GM21737 (cell line): ENCODE results near the gene SPOCK1.

ENCODE experiments used
- ATAC-seq: cut with Tn5 transposase; IDR thresholded peaks from one replicate; pipeline ENCODE4 v1.9.1; 2021; ENCODE audit warnings: mild to moderate bottlenecking, moderate library complexity; ENCODE audit not compliant: unreplicated experiment

SPOCK1 gene

DNA sequence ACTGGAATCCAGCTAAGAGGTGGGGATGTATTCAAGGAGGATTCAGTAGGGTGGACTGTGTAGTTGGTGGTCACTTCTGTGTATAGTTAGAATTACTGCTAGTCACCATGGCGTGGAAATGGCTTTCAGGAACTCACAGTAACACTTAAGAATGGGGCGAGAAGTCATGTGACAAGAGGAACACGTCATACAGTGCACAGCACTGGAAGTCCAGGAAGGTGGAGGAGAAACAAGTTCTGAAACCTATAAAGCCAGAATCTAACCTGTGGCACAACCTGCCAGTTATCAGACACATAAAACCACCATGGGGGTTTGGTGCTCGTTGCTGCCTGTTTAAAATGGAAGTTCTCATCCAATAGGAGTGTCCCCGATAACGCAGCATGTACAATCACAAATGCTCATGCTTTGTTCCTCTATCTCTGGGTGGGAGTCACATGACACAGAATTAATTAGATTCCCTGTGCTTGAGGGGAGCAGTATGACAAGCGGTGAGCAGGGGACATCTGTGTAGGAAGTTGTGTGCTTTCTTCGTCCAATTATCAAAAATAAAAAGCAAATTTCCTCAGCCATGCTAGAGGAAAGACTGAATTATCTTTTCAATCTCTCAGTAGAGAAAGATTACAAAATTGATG lies 193.0 kb downstream of the SPOCK1 start:
- no peak for ATAC-seq

DNA sequence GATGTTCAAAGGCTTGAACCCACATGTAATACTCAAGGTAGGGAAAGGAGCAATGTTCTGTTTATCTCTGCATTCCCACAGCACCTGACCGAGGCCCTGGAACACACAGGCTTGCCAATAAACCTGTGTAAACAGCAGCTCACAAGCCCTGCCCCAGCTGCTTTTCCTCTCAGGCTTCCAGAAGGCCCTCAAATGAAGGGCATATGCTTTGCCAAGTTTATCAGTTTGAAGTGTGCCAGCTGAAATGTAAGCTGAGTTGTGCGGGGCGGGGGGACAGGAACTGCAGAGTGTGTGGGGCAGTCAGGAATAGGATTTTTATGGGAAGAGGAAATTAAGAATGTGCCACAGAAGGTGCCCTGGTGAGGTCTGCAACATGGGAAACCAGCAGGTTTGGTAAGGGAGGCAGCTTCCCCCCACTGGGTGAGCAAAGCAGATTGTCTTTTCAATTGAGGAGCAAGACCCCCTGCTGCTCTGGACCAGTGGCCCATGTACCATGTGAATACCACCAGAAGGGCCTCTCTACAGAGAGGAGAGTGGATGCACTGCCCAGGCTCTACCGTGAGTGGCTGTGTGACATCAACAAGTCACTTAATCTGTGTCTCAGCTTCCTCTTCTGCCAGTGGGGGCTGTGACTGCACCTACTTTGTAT lies 194.8 kb downstream of the SPOCK1 start:
- ATAC-seq: no peak

DNA sequence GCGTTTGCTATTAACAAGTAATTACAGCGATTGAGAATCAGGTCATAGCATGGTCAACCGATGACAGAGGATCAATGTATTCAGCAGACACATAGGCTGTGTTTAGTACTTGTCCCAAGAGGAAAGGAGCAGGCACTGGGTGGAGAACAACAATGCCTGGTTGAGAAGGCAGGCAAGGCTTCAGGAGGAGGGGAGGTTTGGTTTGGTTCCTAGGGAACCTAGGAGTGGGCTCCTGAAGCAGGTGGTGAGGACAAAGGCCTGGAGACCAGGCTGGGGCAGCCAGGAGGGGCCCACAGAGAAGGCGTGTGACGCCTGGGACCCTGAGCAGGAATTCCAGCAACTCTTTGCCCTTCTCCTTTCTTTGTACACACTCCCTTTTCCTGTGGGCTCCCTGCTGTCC lies 195.6 kb downstream of the SPOCK1 start:
- ATAC-seq: no peak

DNA sequence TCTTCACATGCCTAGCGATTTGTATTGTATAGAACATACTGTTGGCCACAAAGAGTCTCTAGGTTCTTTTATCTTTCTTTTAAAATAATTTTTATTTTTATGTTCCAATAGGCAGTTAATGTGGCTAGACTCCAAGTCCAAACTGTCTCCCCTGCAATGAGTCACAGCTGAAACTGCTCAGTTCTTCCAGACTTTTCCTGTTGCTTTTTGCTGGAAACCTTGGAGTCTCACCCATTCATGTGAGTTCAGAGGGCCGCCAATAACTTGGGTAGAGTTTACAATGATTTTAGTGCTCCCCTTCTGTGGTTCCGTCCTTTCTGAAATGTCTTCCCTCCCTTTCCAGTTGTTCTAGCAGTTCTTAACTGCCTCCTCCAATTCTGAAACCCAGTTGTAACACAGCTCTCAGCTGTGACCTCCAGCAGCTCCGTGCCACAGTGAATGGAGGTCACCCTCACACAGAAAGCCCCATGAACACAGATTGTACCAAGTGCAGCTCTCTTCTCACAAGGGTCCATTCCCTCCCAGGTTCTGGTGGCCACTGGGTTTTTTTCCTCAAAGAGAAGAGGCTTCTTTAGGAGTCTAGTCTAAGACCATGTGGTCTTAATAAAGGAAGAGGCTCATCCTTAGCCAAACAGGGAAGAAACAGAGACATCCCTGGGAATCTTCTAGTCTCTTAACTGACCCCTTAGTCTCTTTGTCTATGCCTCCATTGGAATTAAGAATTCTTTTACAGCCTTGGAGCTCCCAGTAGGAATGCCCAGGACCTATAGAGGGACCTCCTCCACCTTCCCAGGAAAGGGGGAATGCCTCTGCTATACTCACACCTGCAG lies 198.5 kb downstream of the SPOCK1 start:
- no peak for ATAC-seq

DNA sequence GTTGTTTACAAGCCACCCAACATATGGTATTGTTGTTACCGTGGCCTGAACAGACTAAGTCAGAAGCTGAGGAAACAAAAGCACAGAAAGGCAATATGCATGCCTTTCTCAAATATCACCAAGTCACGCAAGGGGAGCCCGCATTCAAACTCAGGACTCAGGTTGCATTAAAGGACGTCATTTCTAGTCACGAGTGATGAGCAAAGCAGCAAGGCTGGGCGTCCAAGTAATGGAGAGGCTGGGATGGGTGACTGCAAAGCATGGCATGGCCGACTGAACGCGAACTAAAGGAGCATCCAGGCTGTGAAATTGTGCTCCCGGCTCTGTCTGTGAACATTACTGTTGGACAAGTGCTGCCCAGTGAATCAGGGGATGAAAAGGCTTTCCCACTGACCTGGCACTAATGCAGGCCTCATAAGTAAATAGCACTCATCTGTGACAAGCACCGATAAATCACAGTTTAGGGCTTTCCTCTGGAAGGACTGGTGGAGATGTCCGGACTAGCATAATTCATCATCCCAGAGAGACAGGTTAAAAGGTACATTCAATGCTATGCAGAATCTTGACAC lies 202.8 kb downstream of the SPOCK1 start:
- no peak for ATAC-seq

DNA sequence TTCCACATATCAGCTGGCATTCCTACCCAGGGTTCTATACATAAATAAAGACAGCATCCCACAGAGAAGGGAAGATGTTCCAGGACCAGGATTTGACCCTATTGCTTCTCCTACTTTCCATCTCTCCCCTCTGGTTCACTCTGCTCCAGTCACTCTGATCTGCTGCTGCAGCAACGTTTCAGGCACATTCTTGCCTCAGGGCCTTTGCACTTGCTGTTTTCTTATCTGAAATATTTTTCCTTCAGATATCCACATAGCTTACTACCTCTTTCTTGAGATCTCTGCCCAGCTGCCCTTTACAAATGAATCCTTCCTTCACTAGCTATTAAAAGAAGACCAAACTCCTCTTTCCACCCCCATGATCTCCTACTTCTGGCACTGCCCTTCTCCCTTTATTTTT lies 204.5 kb downstream of the SPOCK1 start:
- no peak for ATAC-seq

DNA sequence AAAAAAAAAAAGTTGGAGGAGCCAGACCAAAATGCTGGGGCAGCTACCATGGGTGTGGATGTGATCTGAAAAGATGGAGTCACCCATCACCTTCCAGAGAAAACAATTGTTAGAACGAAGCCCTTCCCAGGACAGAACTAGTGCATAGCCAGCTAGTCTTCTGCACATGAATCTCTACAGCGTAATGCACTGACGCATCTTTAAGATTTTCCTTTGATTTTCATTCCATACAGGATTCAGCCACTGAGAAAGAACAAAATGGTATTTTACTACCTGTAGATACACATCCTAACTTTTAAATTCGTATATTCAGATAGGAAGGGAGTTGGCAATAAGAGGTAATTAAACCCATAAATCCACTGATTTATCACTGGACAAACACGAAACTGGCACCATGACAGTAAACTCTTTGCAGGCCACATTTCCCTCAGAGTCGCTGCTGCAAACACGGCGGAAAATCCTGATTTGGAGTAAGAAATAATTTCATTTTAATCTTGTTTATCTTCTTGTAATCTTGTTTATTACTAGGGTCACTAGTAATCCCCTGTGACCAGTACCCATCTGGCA lies 206.6 kb downstream of the SPOCK1 start:
- ATAC-seq: no peak

DNA sequence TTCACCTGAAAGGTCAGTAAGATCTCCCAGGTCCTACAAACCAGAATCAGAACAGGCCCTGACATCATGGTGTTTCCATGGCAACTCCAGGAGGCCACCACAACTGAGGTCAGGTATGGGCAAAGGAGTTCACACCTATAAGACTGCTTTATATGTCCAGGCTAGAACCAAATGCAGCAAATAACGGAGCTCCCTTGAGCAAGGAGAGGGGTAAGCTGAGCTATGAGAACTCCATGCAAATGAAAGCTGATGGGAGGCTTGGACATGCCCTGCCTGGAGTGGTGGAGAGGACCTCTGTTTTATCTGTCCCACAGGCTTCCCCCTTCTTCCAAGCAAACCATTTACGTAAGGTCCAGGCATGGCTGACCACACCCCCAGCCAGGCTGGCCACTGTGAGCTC lies 207.7 kb downstream of the SPOCK1 start:
- no peak for ATAC-seq

DNA sequence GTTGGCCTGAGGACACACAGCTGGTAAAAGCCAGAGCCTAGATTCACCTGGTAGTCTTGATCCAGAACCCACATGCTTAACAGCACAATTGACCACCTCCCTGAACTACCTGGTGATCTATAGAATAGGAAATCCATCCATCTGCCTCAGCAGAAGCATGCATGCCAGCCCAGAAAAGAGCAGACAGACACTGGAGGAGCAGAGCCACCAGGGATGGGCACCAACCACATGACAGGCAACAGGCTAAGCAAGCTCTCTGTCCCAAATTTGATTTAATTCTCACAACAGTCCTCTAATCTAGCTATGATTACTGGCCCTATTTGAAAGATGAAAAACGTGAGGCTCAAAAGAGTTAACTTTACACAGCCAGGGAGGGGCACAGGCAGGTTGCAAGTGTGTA lies 208.1 kb downstream of the SPOCK1 start:
- no peak for ATAC-seq

DNA sequence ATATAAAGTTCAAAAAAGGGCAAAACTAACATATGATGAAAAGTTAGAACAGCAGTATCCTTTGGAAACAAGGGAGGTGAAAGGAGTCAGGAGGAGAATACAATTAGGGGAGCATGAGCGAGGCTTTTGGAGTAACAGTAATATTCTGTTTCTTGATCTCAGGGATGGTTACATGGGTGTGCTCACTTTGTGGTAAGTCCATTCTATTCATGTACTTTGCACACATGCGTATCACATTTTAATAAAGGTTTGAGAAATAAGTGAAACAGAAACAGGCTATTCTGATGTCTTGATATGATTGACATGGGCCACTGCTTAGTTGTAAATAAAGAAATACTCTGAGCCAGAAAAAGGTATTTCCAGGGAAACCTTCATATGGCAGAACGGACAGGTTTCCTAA lies 208.8 kb downstream of the SPOCK1 start:
- ATAC-seq: no peak

DNA sequence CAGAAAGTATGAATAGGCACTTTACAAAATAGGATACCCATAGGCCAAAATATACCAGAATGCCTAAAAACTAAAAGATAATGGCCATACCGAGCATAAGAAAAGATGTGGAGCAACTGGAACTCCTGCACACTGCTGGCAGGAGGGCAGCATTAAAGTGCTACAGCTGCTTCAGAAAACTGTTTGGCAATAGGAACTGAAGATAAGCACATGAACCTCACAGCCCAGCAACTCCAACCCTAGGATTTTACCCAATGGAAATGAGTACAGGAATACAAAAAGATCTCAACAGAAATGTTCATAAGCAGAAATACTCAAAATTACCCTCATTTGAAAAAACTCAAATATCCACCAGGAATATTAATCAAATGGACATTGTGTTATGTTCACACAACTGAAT lies 209.3 kb downstream of the SPOCK1 start:
- ATAC-seq: no peak

DNA sequence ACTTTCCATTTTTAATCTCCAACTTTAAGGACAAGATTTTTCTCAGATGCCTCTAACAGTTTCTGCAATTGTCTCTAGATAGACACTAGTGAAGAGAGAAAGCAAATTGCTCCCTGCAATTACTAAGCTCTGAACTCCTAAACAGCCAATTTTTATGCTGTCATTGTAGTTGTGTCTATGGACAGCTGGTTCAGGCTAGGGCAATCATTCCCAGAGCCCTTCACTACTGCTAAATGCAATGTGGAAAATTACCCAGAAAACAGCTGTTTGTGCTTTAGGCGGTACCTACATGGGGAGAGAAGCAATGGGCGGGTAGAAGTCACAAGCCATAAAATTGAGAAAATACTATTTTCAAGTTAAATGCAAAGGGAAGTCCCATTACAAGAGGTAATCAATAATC lies 211.6 kb downstream of the SPOCK1 start:
- no peak for ATAC-seq

DNA sequence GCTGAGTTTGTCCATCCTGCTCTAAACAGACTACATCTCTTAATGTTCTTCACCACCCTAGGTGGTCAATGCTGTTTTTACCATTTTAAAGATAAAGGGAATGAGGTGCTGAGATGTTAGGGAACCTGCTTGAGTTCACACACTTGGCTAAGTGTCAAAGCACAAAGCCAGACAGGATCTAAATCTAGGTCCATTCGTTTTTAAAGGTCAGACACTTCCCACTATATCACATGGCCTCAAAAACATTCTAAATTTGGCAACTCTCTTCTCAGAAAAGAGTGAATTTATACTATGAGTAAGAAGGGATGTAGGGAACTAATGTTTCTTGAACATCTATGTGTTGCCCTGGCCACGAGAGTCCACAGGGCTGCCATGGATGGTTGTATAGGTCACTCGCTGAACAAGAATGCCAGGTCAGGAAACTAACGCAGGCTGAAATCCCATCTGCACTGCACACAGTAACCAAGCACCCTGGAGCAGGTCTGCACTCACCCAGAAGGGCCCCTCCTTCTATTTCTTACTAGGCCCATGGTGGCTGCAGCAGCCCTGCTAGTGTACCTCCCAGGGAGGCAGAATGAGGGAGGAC lies 213.0 kb downstream of the SPOCK1 start:
- ATAC-seq: no peak

DNA sequence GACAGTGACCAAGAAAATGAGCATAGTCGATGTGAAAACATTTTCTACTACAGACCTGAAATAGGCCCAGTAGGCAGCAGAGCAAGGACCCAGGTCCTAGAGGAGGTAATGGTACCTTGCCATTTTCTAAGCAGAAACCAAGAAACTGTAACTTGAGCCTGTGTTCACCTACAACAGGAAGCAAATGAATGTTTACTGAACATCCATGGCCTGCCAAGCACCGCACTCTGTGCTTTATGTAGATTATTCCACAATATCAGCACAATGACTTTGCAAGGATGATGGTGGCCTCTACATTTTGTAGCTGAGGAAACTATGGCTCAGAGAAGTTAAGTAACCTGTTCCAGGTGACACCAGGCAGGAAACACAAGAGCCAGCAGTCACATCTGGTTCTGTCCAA lies 215.3 kb downstream of the SPOCK1 start:
- ATAC-seq: no peak

DNA sequence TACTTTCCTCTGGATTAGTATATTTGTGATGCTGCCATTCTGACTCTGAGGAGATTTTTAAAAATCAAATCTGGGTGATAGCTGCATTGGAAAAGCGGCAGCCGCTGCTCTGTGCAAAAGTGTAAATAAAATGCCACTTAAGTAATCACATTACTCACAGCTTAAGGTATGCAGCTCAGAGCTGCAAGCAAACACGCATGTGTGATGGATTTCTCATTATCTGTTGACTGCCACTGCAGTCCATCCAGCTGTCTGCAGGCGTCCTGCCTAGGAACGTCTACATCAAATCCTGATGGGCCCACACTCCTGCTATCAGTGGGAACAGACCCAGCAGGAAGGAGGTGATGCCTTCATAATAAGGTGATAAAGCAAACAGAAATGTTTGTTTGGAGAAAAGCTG lies 216.9 kb downstream of the SPOCK1 start:
- no peak for ATAC-seq

DNA sequence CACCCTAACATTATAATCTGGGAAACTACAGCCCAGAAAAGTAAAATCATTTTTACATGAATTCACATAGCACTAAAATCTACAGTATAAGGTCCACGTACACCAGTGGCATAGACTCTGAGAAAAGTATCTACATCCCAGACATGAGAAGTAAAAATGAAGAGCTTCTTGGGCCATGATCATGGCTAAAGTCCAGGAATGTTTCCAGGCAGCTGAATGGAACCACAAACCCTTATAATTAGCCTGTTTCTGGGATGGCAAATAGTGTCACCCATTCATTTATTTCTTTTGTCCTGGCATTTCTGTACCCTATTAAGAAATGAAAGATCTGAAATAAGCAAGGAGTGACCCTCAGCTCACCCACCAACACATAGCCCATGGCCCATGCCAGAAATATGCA lies 217.9 kb downstream of the SPOCK1 start:
- ATAC-seq: no peak

DNA sequence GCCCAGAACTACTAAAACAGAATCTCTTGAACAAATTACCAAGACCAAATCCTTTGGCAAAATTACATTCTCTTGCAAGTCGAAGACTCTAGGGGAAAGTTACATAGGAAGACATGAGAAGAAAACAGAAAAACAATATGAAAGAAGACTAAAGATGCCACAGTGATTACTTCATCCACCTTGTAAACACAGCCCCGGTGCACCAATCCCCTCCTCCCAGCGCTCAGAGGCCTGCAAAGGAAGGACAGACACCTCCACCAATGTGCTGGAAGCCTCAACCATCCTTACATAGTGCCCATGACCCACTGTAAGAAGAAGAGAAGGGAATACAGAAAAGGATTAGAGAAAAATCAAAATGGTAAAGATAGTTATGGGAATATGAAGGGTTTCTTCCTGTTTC lies 218.5 kb downstream of the SPOCK1 start:
- no peak for ATAC-seq

DNA sequence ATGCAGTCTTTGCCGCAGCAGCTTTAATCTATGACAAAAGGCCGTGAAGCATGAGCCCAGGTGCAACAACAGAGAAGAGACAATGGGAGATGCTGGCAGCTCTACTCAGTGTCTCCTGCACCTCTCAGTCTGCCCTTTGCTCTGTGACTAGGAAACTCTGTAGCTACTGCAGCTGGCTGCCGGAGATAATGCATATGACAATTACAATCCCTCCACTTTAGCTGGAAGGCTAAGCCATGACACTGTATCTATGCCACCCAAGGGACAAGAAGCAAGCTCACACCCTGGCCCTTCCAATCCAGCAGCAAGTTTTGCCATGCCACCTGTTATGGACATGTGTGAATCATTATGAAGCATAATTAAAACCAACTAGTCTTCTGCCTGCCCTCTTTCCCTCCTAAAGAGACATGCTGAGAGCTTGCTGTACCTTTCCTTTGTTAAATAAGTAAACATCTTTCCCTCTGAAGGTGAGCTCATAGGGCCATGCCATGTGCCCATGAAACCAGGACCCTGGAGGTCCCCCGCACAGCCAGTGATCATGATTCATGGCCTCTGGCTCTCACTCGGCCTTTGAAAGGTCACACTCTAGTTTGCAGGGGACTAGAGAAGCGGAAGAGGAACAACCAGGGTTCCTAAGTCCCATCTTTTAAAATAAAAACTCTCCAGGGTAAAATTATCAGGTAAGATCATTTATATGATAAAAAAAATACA lies 219.4 kb downstream of the SPOCK1 start:
- no peak for ATAC-seq

DNA sequence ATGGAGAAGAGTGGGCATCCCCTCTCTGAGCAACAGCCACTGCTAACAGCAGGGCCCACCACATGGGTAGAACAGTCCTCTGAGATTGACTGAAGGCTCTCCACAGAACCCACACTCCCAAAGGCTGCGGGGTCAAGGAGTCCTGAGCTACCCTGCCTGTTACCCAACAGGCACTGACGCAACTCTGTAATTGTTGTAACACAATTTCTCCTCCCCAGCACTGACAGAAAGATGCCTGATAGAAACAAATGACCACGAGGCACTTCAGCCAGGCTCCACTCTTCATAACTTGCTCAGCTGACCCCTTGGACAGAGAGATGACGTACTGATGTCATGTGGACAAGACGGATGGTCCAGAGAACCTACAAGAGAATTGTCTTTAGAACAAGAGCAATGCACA lies 220.7 kb downstream of the SPOCK1 start:
- ATAC-seq: no peak

DNA sequence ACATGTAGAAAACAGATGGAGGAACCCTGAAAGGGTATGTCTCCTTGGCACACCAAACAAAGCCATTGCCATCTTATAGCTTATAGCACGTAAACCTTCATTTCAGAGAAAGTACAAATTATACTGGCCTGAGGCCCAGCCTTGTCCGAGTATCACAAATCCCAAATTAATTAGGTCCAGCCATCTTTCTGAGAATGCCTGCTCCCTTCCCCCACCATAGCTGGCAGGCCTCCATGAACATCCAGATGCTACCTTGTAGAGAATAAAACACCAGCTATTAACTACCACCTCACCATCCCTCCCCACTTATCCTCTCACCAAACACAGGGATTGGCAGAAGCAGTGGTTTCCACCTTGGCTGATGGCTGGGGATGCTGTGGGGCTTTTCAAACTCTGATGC lies 224.0 kb downstream of the SPOCK1 start:
- ATAC-seq: no peak

DNA sequence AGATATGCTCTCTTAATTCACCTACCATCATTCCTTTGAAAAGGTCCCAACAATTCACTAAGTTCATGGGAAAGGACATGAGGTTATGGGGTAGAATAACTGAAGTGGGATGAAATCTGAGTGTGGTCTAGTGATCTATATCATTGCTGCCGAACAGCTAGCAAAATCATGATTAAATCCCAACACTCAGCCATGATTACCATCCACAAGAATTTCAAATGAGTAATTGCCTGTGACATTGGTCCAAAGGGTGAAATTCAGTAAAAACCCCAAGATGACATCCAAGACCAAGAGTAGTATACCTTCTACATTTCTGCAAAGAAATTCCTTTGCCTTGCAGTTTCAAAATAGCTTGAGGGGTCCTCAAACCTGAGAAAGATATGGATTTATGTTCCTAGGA lies 225.6 kb downstream of the SPOCK1 start:
- no peak for ATAC-seq
